ENCODE data around the gene SSX4B.
"Not testable (repeated sequence)": the region's sequence is repeated elsewhere in the genome, so short reads cannot be mapped to it uniquely, and the experiment has no call there.

SSX4B gene

GRCh38 chrX:48411860-48412259, at the start of gene SSX4B:
TSS of gene SSX4B (minus strand) at chrX:48411960. CDS start at chrX:48411372, 588 bp downstream.
- DNase-seq (ENCODE audit: low spot score), result not testable (repeated sequence)

- DNase-seq (ENCODE audit: low spot score), result no peak
Measured at GRCh38 chrX:48460606-48461005, 48.8 kb upstream of the SSX4B start.

GRCh38 chrX:48460031-48460430, 48.3 kb upstream of the SSX4B start:
- DNase-seq (ENCODE audit: low spot score), result no peak

GRCh38 chrX:48459483-48459882, 47.7 kb upstream of the SSX4B start:
- no peak for DNase-seq (ENCODE audit: low spot score)

GRCh38 chrX:48458711-48459110, 47.0 kb upstream of the SSX4B start:
- no peak for DNase-seq (ENCODE audit: low spot score)

- no peak for DNase-seq (ENCODE audit: low spot score)
Measured at GRCh38 chrX:48456628-48457331, 45.0 kb upstream of the SSX4B start.

GRCh38 chrX:48451708-48452107, 39.9 kb upstream of the SSX4B start:
- no peak for DNase-seq (ENCODE audit: low spot score)

GRCh38 chrX:48450076-48450475, 38.3 kb upstream of the SSX4B start:
- DNase-seq (ENCODE audit: low spot score), result no peak

- not testable (repeated sequence) for DNase-seq (ENCODE audit: low spot score)
Measured at GRCh38 chrX:48447201-48447600, 35.4 kb upstream of the SSX4B start.

GRCh38 chrX:48433713-48434112, 22.0 kb upstream of the SSX4B start:
- not testable (repeated sequence) for DNase-seq (ENCODE audit: low spot score)

GRCh38 chrX:48430166-48430565, 18.4 kb upstream of the SSX4B start:
- DNase-seq (ENCODE audit: low spot score), result not testable (repeated sequence)

GRCh38 chrX:48429606-48430005, 17.8 kb upstream of the SSX4B start:
- not testable (repeated sequence) for DNase-seq (ENCODE audit: low spot score)

GRCh38 chrX:48427027-48427716, 15.4 kb upstream of the SSX4B start:
- DNase-seq (ENCODE audit: low spot score), result not testable (repeated sequence)

- not testable (repeated sequence) for DNase-seq (ENCODE audit: low spot score)
Measured at GRCh38 chrX:48397825-48398224, 13.9 kb downstream of the SSX4B start.

- not testable (repeated sequence) for DNase-seq (ENCODE audit: low spot score)
Measured at GRCh38 chrX:48396931-48397330, 14.8 kb downstream of the SSX4B start.

GRCh38 chrX:48383239-48383638, 28.5 kb downstream of the SSX4B start, which contains the start of gene SSX4:
TSS of gene SSX4 (plus strand) at chrX:48383539. CDS start at chrX:48384054, 515 bp downstream.
- not testable (repeated sequence) for DNase-seq (ENCODE audit: low spot score)

- DNase-seq (ENCODE audit: low spot score), result not testable (repeated sequence)
Measured at GRCh38 chrX:48370408-48370807, 41.4 kb downstream of the SSX4B start.

- not testable (repeated sequence) for DNase-seq (ENCODE audit: low spot score)
Measured at GRCh38 chrX:48367717-48368408, 43.9 kb downstream of the SSX4B start.

GRCh38 chrX:48359281-48359680, 52.5 kb downstream of the SSX4B start:
- DNase-seq (ENCODE audit: low spot score), result not testable (repeated sequence)

GRCh38 chrX:48357681-48358080, 54.1 kb downstream of the SSX4B start:
- DNase-seq (ENCODE audit: low spot score), result no peak

- not testable (repeated sequence) for DNase-seq (ENCODE audit: low spot score)
Measured at GRCh38 chrX:48356315-48357094, 55.3 kb downstream of the SSX4B start, which contains the start of gene SSX3. TSS of gene SSX3 (minus strand) at chrX:48356703. CDS start at chrX:48355249, 1,454 bp downstream.
